GM18520 (cell line): Measurements from ENCODE around the gene DAD1.
A peak's percentile ranks its signal among the peaks of the same experiment; 100 is the strongest.

Source experiments
- ATAC-seq: cut with Tn5 transposase; IDR thresholded peaks from one replicate; pipeline ENCODE4 v1.9.1; 2021; ENCODE audit not compliant: unreplicated experiment

DAD1 gene

GRCh38 chr14:22539831-22540230 is 49.2 kb downstream of the DAD1 start:
- no peak for ATAC-seq

GRCh38 chr14:22538671-22539228 is 50.3 kb downstream of the DAD1 start:
- no peak for ATAC-seq

- no peak for ATAC-seq
Observed at GRCh38 chr14:22537436-22538310, 51.4 kb downstream of the DAD1 start.

DNA sequence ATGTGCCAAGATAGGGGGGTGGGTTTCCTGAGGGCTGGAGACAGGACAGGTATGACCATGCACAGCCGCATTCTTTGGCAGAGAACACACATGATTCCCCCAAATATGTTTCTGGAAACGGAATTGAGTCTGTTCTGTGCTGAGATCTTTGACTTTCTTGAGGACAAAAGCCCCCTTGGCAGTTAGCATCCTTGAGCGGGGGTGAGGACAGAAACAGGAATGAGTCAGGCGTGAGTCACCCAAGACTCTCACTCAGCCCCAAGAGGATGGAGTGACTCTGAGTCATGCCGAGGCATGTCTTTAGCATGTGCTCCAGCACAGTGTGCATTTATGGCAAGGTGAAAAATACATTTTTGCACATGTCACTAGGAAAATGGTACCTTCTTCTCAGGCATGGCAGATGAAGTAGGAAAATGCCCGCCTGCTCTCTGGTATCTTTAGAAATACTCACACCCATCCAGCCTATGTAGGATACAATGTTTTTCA is 52.1 kb downstream of the DAD1 start:
- ATAC-seq = peak; percentile 70

DNA sequence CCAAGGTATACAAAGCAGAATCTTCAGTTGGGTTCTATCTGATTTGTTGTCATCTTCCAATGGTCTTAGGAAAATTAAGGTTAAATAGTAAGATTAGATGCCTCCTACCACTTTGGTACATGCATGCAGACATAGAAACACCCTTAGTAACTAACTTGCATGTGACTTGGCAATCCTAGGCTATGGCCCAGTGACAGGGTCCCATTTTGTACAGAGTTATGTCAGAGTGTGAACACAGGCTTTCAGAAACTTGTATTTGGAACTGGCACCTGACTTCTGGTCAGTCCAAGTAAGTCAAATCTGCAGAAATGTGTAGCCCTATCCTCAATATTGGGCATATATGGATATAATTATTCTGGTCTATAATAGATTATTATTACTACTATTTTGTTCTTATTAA is 53.1 kb downstream of the DAD1 start:
- no peak for ATAC-seq

DNA sequence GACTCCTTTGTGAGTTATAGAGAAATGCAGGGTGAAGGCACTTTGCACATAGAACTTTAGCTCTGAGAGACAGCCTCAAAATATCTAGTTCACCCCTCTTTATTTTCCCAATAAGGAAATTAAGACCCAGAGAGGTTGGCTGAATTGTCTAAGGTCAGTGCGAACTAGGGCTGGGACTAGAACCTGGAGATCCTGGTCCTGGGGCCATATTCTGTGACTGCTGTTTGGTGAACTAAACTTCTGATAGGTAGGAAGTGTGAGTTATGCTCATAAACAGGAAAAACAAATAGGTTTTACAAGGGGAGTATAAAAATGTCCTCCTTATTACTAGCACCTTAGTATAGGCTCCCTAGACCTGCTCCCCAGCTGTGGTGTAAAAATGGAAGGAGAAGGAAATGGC is 53.9 kb downstream of the DAD1 start:
- no peak for ATAC-seq

- no peak for ATAC-seq
Observed at GRCh38 chr14:22534547-22534946, 54.5 kb downstream of the DAD1 start.

DNA sequence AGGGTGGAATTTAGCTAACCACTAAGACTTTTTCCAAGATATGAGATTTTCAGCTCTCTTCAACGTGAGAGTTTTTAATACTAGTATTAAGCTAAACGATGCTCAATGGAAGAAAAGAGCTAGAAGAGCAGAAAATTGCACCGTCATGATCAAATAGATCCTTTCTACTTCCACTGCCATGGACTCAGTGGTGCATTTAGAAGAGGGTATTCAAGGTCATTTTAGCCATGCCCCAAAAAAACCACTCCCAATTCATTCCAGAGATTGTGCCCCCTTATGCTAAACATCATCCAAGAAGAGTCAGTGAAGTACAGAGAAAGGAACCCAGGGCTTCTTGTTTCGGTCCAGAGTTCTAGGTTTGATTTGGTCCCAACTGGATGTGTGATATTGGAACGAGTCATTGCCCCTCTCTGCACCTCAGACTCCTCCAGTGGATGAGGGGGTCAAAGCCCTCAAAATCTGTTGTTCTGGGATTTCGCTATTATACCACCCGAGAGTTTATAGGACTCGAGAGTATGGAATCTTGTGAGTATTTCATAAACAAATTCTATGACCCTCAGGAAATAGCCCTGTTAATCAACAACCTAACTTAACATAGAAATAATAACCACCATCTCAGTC is 55.2 kb downstream of the DAD1 start:
- no peak for ATAC-seq

GRCh38 chr14:22533057-22533704 is 55.8 kb downstream of the DAD1 start:
- no peak for ATAC-seq

- no peak for ATAC-seq
Observed at GRCh38 chr14:22532345-22533056, 56.5 kb downstream of the DAD1 start.

- peak; percentile 50 for ATAC-seq
Observed at GRCh38 chr14:22531451-22532344, 57.3 kb downstream of the DAD1 start.

DNA sequence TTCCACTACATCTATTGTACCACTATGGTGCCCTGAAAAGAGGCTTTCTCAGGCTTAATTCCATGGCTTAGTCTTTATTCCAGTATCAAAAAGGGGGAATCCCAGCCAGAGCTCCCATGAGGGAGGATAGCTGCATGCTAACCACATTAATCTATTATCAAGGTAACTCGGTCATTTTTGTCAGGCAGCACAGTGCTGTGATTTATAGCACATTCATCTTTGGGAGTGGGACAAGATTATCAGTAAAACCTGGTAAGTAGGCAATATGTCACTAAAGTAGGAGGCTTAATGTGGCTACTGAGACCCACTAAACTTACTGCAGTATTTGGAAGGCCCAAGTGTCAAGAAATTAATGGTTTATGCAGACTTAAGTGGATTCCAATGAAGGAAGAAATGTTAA is 58.9 kb downstream of the DAD1 start:
- ATAC-seq = no peak

DNA sequence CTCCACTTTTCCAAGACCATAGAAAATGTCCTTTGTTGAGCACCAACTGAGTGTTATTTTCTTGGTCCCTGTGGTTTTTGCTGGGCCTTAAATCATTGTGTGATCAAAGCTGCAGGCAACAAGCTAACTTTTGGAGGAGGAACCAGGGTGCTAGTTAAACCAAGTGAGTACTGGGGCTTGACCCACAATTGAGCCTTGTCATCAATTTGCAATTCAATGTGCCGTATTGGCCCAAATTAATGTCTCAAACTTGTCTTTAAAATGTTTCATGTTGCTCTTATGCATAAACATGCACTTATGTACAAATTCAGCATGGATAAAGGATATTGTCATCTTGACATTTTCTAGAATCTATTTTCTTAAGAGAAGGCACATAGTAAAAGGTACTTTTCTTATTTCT is 62.3 kb downstream of the DAD1 start:
- ATAC-seq = no peak

GRCh38 chr14:22526218-22526617 is 62.8 kb downstream of the DAD1 start:
- ATAC-seq = no peak

GRCh38 chr14:22524784-22525161 is 64.3 kb downstream of the DAD1 start:
- no peak for ATAC-seq

DNA sequence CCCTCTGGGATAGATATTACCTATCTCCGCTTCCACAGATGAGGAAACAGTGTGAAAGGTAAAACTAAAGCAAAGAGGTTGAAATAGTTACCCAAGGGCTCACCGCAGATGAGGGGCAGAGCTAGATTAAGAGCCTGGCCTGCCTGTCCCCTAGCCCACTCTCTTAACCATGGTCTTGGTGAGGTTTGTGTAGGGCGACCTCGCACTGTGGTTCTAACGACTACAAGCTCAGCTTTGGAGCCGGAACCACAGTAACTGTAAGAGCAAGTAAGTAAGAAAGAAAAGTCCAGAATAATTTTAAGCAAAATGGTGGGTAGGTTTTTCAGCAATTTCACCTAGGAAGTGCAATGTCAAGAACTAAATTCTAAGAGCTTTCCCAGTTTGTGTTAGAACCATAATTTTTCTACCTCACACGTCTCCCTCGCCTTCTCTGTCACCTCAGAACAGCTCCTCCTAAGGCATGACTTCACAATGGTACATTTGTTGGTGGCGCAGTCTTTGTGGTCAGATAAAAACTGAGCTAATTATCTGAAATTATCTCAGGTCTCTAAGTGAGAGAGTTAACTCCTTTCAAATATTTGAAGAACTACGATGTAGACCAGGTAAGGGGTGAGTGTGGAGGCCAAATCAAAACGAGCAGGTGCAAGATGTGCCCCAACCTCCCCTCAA is 64.8 kb downstream of the DAD1 start:
- no peak for ATAC-seq

DNA sequence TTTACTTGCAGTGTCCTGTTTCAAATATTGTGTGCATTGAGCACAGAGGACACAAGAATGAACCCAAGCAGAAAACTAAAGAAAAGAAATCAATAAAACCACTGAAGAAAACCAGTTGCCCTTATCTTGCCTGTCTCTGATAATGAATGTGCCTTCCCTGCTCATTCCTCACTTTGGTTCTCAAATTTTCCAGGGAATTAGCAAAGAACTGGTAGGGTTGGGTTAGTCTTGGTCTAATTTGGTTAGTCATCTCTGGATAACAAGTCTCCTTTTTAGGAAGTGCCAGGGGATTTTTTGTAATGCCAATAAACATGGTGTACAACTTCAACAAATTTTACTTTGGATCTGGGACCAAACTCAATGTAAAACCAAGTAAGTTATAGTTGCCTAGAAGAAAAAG is 65.7 kb downstream of the DAD1 start:
- ATAC-seq = no peak

DNA sequence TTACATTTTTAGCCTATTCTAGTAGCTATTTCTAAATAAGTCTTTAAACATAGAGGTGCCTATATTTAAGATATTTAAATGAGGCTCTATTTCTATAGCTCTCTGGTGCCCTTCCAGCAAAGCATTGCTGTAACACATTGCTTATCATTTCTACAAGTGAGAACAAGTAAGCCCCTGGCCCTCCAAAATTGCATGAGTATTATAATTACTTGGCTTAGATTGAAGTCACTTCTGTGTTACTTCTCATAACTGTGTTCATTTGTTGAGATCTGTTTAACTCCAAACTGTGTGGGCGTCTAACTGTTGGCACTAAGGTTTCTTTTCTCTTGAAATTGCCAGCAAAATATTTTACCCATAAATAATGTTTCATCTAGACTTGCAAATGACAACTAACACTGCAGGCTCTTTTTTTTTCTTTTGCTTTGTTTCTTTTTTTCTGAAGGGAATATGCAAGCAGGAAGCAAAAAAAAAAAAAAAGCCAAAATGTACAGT is 66.5 kb downstream of the DAD1 start:
- ATAC-seq = no peak
